AG04449 (cell line): ENCODE results near the gene MORF4L1.
A peak's percentile ranks its signal among the peaks of the same experiment; 100 is the strongest.
"Not testable (repeated sequence)": the region's sequence is repeated elsewhere in the genome, so short reads cannot be mapped to it uniquely, and the experiment has no call there.

Experiments used
- CTCF ChIA-PET: fragments of 350-600 bp; formaldehyde crosslinking; extraction: SDS; loops from one replicate; lab custom pipeline; 2021; ENCODE audit warnings: antibody characterized with exemption; lab: Yijun Ruan, JAX
- POLR2A ChIA-PET: fragments of 400-600, 350-600 bp; formaldehyde crosslinking; extraction: SDS; loops from one replicate; lab custom pipeline; 2020; ENCODE audit warnings: antibody characterized with exemption, inconsistent platforms; lab: Yijun Ruan, JAX
- DNase-seq: peaks from one replicate; pipeline ENCODE4 v3.0.0-alpha.2; 2010; ENCODE audit warnings: low read depth, low spot score
- H3K4me3 ChIP-seq: 2 replicates; pipeline ENCODE4 v1.5.1; 2011; ENCODE audit warnings: low read depth, mild to moderate bottlenecking, control low read depth, low read length
- CTCF ChIP-seq: IDR thresholded peaks from one replicate; pipeline ENCODE4 v1.5.1; 2011; ENCODE audit warnings: mild to moderate bottlenecking, moderate library complexity, low read length, control low read depth, inconsistent platforms; ENCODE audit not compliant: insufficient read depth; ENCODE audit errors: missing control alignments

Gene MORF4L1

DNA sequence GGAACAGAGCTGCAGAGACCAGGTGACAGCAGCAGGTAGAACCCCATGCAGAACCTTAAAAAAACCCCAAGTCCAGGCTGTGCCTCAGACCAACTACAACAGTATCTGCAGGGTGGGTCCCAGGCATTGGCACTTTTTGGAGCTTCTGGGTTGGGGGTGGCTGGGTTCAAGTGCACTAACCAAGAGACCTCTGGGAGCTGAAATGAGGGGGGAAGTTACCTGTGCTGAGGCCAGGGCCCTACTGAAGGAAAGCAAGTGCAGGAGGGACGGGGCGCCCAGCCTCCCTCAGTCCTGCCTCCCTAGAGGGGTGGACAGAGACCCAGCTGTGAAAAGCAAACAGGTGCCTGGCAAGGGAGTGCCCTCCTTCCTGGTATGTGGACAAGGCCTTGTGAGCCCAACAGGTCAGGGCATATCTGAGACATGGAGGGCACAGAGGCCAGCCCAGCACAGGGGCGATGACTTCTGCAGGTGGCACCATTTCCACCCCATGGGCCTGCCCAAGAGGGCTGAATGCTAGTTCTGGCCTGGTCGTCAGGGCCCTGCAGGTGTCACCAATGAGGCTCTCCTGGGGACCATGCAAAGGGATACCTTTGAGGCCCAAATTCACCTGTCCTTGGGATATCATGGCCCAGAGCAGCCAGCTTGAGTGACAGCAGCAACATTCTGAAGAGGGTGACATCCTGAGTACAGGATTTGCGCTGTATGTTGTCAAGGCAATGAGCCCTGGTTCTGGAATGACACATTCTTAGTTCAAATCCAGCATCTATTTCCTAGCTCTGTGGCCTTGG, 53.5 kb downstream of the MORF4L1 start:
- no peak overlapping the region for H3K4me3 ChIP-seq
- CTCF ChIA-PET = interaction anchor here (1.3 to 2.9 kb wide), 3 partner anchors 11 to 258 kb away, joined by 4 to 10 read pairs (median 9); no protein-coding TSS in a partner anchor
- no peak for DNase-seq
- TF ChIP-seq CTCF = no peak
- POLR2A ChIA-PET = interaction anchor here (0.8 kb wide), 1 partner anchor 10 kb away, joined by 3 read pairs; no protein-coding TSS in a partner anchor

- ChIA-PET CTCF (interaction anchor here (2.9 kb wide), 1 partner anchor 12 kb away, joined by 10 read pairs; no protein-coding TSS in a partner anchor), POLR2A (no interaction called here)
- DNase-seq = no peak
- H3K4me3 ChIP-seq = no peak overlapping the region
- TF ChIP-seq CTCF = no peak
Measured at GRCh38 chr15:78927077-78927790, 54.5 kb downstream of the MORF4L1 start.

DNA sequence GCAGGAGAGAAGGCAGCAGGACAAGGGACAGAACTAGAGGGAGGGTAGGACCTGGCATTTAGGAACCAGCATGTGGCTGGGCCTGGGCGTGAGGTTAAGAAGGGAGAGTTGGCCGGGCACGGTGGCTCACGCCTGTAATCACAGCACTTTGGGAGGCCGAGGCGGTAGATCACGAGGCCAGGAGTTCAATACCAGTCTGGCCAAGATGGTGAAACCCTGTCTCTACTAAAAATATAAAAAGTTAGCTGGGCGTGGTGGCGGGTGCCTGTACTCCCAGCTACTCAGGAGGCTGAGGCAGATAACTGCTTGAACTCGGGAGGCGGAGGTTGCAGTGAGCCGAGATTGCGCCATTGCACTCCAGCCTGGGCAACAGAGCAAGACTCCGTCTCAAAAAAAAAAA, 55.5 kb downstream of the MORF4L1 start:
- DNase-seq, POLR2A ChIA-PET, CTCF ChIA-PET, H3K4me3 ChIP-seq: not testable (repeated sequence)

GRCh38 chr15:78928616-78929093, 56.0 kb downstream of the MORF4L1 start:
- POLR2A ChIA-PET = no interaction called here
- CTCF ChIA-PET = no interaction called here
- TF ChIP-seq CTCF = no peak
- DNase-seq = no peak
- H3K4me3 ChIP-seq = no peak overlapping the region

- no peak for DNase-seq
- no peak for TF ChIP-seq CTCF
- no peak overlapping the region for H3K4me3 ChIP-seq
- ChIA-PET CTCF (no interaction called here), POLR2A (no interaction called here)
Measured at GRCh38 chr15:78929536-78930264, 57.0 kb downstream of the MORF4L1 start.

GRCh38 chr15:78930577-78931388, 58.1 kb downstream of the MORF4L1 start:
- ChIA-PET CTCF (interaction anchor here (1.3 kb wide), 1 partner anchor 254 kb away, joined by 5 read pairs; no protein-coding TSS in a partner anchor), POLR2A (interaction anchor here (0.7 to 0.9 kb wide), 2 partner anchors 10 to 13 kb away, joined by 3 to 4 read pairs; no protein-coding TSS in a partner anchor)
- peak; percentile 74 for DNase-seq
- TF ChIP-seq CTCF = no peak
- H3K4me3 ChIP-seq = no peak overlapping the region
